Testis (tissue), 2 donors: ENCODE measurements around the gene COPG2.

Experiments
- CTCF ChIP-seq, 3 experiments: fragments of 450-650 bp in 2 of 3; fragments of 200-600 bp in 1 of 3; sonication (generic) in 1 of 3; IDR thresholded peaks; one replicate each; pipeline ENCODE4 v1.5.1; 2016 to 2019; ENCODE audit warnings: antibody characterized with exemption in 3 of 3, mild to moderate bottlenecking in 2 of 3, moderate library complexity in 1 of 3
- POLR2A ChIP-seq: fragments of 450-650 bp; IDR thresholded peaks from one replicate; pipeline ENCODE4 v1.6.1; 2017; ENCODE audit warnings: antibody characterized with exemption, mild to moderate bottlenecking, moderate library complexity

DNA sequence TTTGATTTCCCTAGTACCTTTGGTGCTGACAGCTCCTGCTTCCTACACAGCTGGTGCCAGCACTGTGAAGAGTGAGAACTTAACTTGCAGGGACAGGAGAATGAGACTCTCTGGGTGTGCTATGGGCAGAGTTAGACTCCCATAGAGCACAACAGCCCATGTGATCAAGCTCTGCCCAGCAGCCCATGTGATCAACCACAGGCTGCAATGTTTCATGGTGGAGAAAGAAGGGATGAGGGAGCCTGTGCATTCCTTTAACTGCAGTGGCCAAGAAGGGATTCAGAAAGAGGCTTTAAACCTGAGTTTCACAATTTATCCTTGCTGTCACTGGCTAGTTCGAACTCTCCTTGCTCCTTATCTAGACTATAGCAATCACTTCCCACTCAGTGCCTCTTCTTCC is 186.7 kb downstream of the COPG2 start:
- no peak for TF ChIP-seq CTCF (IDR thresholded peaks at IDR 0.05)
- no peak for TF ChIP-seq POLR2A
